Mesendoderm (in vitro differentiated cells): ENCODE measurements around the gene STK33.

Experiments used
- DNase-seq: peaks from one replicate; pipeline ENCODE4 v3.0.0; 2013
- H2AK5ac ChIP-seq: 2 replicates; pipeline ENCODE4 v1.6.1; 2013; ENCODE audit warnings: low read length, inconsistent platforms
- H2BK120ac ChIP-seq: 2 replicates; pipeline ENCODE4 v1.6.1; 2013; ENCODE audit warnings: low read depth, mild to moderate bottlenecking, low read length, moderate library complexity, mixed read lengths
- H2BK15ac ChIP-seq: replicated peaks from 2 replicates; pipeline ENCODE4 v1.6.1; 2013; ENCODE audit warnings: low read depth, mild to moderate bottlenecking, moderate library complexity
- H2BK5ac ChIP-seq: 2 replicates; pipeline ENCODE4 v1.6.1; 2013; ENCODE audit warnings: low read length, inconsistent platforms
- H3K18ac ChIP-seq: 2 replicates; pipeline ENCODE4 v1.6.1; 2013; ENCODE audit warnings: mild to moderate bottlenecking, low read length, mixed read lengths
- H3K23ac ChIP-seq: one replicate; pipeline ENCODE4 v1.6.1; 2013; ENCODE audit warnings: low read length
- H3K27ac ChIP-seq: 2 replicates; pipeline ENCODE4 v1.5.1; 2013; ENCODE audit warnings: low read depth, mild to moderate bottlenecking, inconsistent platforms, low read length, moderate library complexity
- H3K27me3 ChIP-seq: 2 replicates; pipeline ENCODE4 v1.6.1; 2013; ENCODE audit warnings: low read length, control low read depth, mild to moderate bottlenecking, inconsistent platforms; ENCODE audit not compliant: insufficient read depth, poor library complexity
- H3K36me3 ChIP-seq: 2 replicates; pipeline ENCODE4 v1.6.1; 2013; ENCODE audit warnings: low read length, inconsistent platforms; ENCODE audit not compliant: control insufficient read depth, insufficient read depth
- H3K4ac ChIP-seq: one replicate; pipeline ENCODE4 v1.6.1; 2013; ENCODE audit warnings: low read depth, mild to moderate bottlenecking, low read length, moderate library complexity
- H3K4me1 ChIP-seq: 2 replicates; pipeline ENCODE4 v1.6.1; 2013; ENCODE audit warnings: low read depth, low read length, inconsistent platforms; ENCODE audit not compliant: control insufficient read depth
- H3K4me2 ChIP-seq: 2 replicates; pipeline ENCODE4 v1.6.1; 2013; ENCODE audit warnings: low read length
- H3K4me3 ChIP-seq: 2 replicates; pipeline ENCODE4 v1.5.1; 2013; ENCODE audit warnings: mild to moderate bottlenecking, low read length
- H3K56ac ChIP-seq: one replicate; pipeline ENCODE4 v1.6.1; 2013; ENCODE audit warnings: low read length
- H3K79me1 ChIP-seq: 2 replicates; pipeline ENCODE4 v1.6.1; 2013; ENCODE audit warnings: low read length, inconsistent platforms
- H3K79me2 ChIP-seq: 2 replicates; pipeline ENCODE4 v1.6.1; 2013; ENCODE audit warnings: mild to moderate bottlenecking, low read length; ENCODE audit not compliant: control insufficient read depth, insufficient read depth
- H3K9ac ChIP-seq: 2 replicates; pipeline ENCODE4 v1.6.1; 2013; ENCODE audit warnings: low read length, inconsistent platforms
- H4K5ac ChIP-seq: one replicate; pipeline ENCODE4 v1.6.1; 2013; ENCODE audit warnings: low read length
- H4K8ac ChIP-seq: one replicate; pipeline ENCODE4 v1.6.1; 2013; ENCODE audit warnings: low read depth, mild to moderate bottlenecking, control low read depth, low read length, moderate library complexity
- WGBS: extraction: QIAGEN DNeasy Blood & Tissue Kit; methylation state at CpG from one replicate; pipeline ENCODE4 v1.1.7; 2013; ENCODE audit warnings: low lambda C conversion rate, missing lambda C conversion rate; ENCODE audit not compliant: insufficient coverage; ENCODE audit errors: extremely low coverage; 5-methylcytosine and 5-hydroxymethylcytosine counted together

The STK33 gene

GRCh38 chr11:8354622-8355415 lies 239.2 kb downstream of the STK33 start:
- no peak overlapping the region for H3K4me2 ChIP-seq
- H3K4ac ChIP-seq, result no peak overlapping the region
- no peaks in the 10 kb centered on the region for H3K36me3 ChIP-seq
- no peak overlapping the region for H3K27ac ChIP-seq
- WGBS, result no CpG with 5 or more reads among the region's 16 CpGs
- no peaks in the 10 kb centered on the region for H3K27me3 ChIP-seq
- H3K9ac ChIP-seq, result no peak overlapping the region
- no peaks in the 10 kb centered on the region for H3K79me1 ChIP-seq
- no peak for DNase-seq
- H4K5ac ChIP-seq, result no peak overlapping the region
- no peak overlapping the region for H3K18ac ChIP-seq
- no peak overlapping the region for H2BK120ac ChIP-seq
- H4K8ac ChIP-seq, result no peak overlapping the region
- H3K4me3 ChIP-seq, result no peak overlapping the region
- no peak overlapping the region for H2AK5ac ChIP-seq
- no peaks in the 10 kb centered on the region for H3K4me1 ChIP-seq
- H3K56ac ChIP-seq, result no peak overlapping the region
- H2BK15ac ChIP-seq, result no peak overlapping the region
- no peak overlapping the region for H3K23ac ChIP-seq
- no peaks in the 10 kb centered on the region for H3K79me2 ChIP-seq
- no peak overlapping the region for H2BK5ac ChIP-seq

GRCh38 chr11:8352876-8353505 lies 241.0 kb downstream of the STK33 start:
- Histone ChIP-seq H2AK5ac (no peak overlapping the region), H3K27me3 (no peaks in the 10 kb centered on the region), H2BK15ac (no peak overlapping the region), H4K5ac (no peak overlapping the region), H3K56ac (no peak overlapping the region), H2BK5ac (no peak overlapping the region), H3K27ac (no peak overlapping the region), H3K4me3 (no peak overlapping the region), H4K8ac (no peak overlapping the region), H3K4me1 (no peaks in the 10 kb centered on the region), H3K79me2 (no peaks in the 10 kb centered on the region), H3K4me2 (no peak overlapping the region), H3K9ac (no peak overlapping the region), H3K18ac (no peak overlapping the region), H2BK120ac (no peak overlapping the region), H3K36me3 (no peaks in the 10 kb centered on the region), H3K79me1 (no peaks in the 10 kb centered on the region), H3K23ac (no peak overlapping the region), H3K4ac (no peak overlapping the region)
- no CpG with 5 or more reads among the region's 13 CpGs for WGBS
- no peak for DNase-seq

GRCh38 chr11:8352103-8352875 lies 241.7 kb downstream of the STK33 start:
- WGBS, result no CpG with 5 or more reads among the region's 4 CpGs
- H3K36me3 ChIP-seq, result no peaks in the 10 kb centered on the region
- no peak overlapping the region for H2AK5ac ChIP-seq
- H3K18ac ChIP-seq, result no peak overlapping the region
- no peak overlapping the region for H3K56ac ChIP-seq
- H3K4me2 ChIP-seq, result no peak overlapping the region
- H3K27me3 ChIP-seq, result no peaks in the 10 kb centered on the region
- no peak overlapping the region for H4K8ac ChIP-seq
- H4K5ac ChIP-seq, result no peak overlapping the region
- no peak for DNase-seq
- H3K9ac ChIP-seq, result no peak overlapping the region
- no peak overlapping the region for H3K4me3 ChIP-seq
- H3K27ac ChIP-seq, result no peak overlapping the region
- H2BK15ac ChIP-seq, result no peak overlapping the region
- no peak overlapping the region for H3K23ac ChIP-seq
- no peaks in the 10 kb centered on the region for H3K4me1 ChIP-seq
- no peaks in the 10 kb centered on the region for H3K79me2 ChIP-seq
- H2BK120ac ChIP-seq, result no peak overlapping the region
- H3K4ac ChIP-seq, result no peak overlapping the region
- no peak overlapping the region for H2BK5ac ChIP-seq
- no peaks in the 10 kb centered on the region for H3K79me1 ChIP-seq

- Histone ChIP-seq H3K56ac (no peak overlapping the region), H3K9ac (no peak overlapping the region), H3K79me1 (no peaks in the 10 kb centered on the region), H3K27me3 (no peaks in the 10 kb centered on the region), H3K18ac (no peak overlapping the region), H3K27ac (no peak overlapping the region), H2BK120ac (no peak overlapping the region), H3K4me2 (no peak overlapping the region), H2AK5ac (no peak overlapping the region), H3K4ac (no peak overlapping the region), H3K36me3 (no peaks in the 10 kb centered on the region), H3K23ac (no peak overlapping the region), H2BK15ac (no peak overlapping the region), H3K79me2 (no peaks in the 10 kb centered on the region), H3K4me1 (no peaks in the 10 kb centered on the region), H3K4me3 (no peak overlapping the region), H4K8ac (no peak overlapping the region), H4K5ac (no peak overlapping the region), H2BK5ac (no peak overlapping the region)
- DNase-seq, result no peak
- no CpG with 5 or more reads among the region's 8 CpGs for WGBS
Measured at GRCh38 chr11:8351223-8351622, 242.8 kb downstream of the STK33 start.

- Histone ChIP-seq H3K36me3 (no peaks in the 10 kb centered on the region), H3K4me3 (no peak overlapping the region), H3K27me3 (no peaks in the 10 kb centered on the region), H3K9ac (no peak overlapping the region), H4K8ac (no peak overlapping the region), H3K23ac (no peak overlapping the region), H3K56ac (no peak overlapping the region), H2AK5ac (no peak overlapping the region), H3K4me1 (no peaks in the 10 kb centered on the region), H3K27ac (no peak overlapping the region), H2BK5ac (no peak overlapping the region), H3K79me2 (no peaks in the 10 kb centered on the region), H3K79me1 (no peaks in the 10 kb centered on the region), H2BK120ac (no peak overlapping the region), H4K5ac (no peak overlapping the region), H3K18ac (no peak overlapping the region), H2BK15ac (no peak overlapping the region), H3K4ac (no peak overlapping the region), H3K4me2 (no peak overlapping the region)
- DNase-seq, result no peak
- WGBS, result no CpG with 5 or more reads among the region's 2 CpGs
Measured at GRCh38 chr11:8347978-8348377, 246.1 kb downstream of the STK33 start.
